OCI-LY1 (cell line): ENCODE measurements around the gene HOXD13.

Experiments
- CTCF ChIP-seq: fragments of 200-600 bp; sonication (generic), shearing (Covaris generic); IDR thresholded peaks from 2 replicates; pipeline ENCODE4 v1.5.1; 2017; ENCODE audit warnings: mild to moderate bottlenecking, antibody characterized with exemption, low read length, moderate library complexity, mixed read lengths
- EZH2 ChIP-seq: fragments of 200-600 bp; sonication (generic), shearing (Covaris generic); IDR thresholded peaks from 2 replicates; pipeline ENCODE4 v1.8.0; 2017; ENCODE audit warnings: borderline replicate concordance, mixed run types, mild to moderate bottlenecking, antibody characterized with exemption, low read length, moderate library complexity, mixed read lengths

- TF ChIP-seq CTCF (no peak), EZH2 (no peak)
These were observed 23.6 kb downstream of the HOXD13 start, which contains the start of gene HOXD10 for GRCh38 chr2:176115883-176116813.
